ENCODE results near the gene WIPF3. TPM values are rescaled to one million over a fixed set of nuclear protein-coding genes. Genes with fewer than 3 reads are reported as not detected.
A peak's percentile ranks its signal among the peaks of the same experiment; 100 is the strongest.

Gene WIPF3
- total RNA-seq, 1 experiment from 2014 or later: 2.0 TPM

- CTCF ChIA-PET: no interaction called here
- in situ Hi-C loops (cut with HindIII; ENCODE audit: low pct_unique_long_range_greater_than_20kb, low sequenced_read_pairs) (no loop called here), intact Hi-C loops (cut with micrococcal nuclease; ENCODE audit: unreplicated experiment) (no loop called here)
- Histone ChIP-seq H3K36me3 (ENCODE audit: control insufficient read depth, insufficient read depth, low read length) (peaks cover 22% of the 10 kb centered on the region), H3K9me3 (ENCODE audit: control insufficient read depth, insufficient read depth, low read depth, low read length) (no peaks in the 10 kb centered on the region), H3K27me3 (ENCODE audit: control insufficient read depth, insufficient read depth, low read length) (no peaks in the 10 kb centered on the region), H3K4me1 (ENCODE audit: control insufficient read depth, insufficient read depth, low read length) (no peaks in the 10 kb centered on the region), H3K4me3 (ENCODE audit: low read depth in 2 of 2, low read length in 2 of 2) (no peak overlapping the region), H3K27ac (ENCODE audit: low read length) (no peak overlapping the region)
- POLR2A ChIA-PET: no interaction called here
- no TSS peak for BruUV-seq (replicated peaks)
- DNase-seq (ENCODE audit: low read depth, low spot score) (no peak), ATAC-seq (no peak)
- no peak for TF ChIP-seq REST (IDR thresholded peaks at IDR 0.05; ENCODE audit: insufficient read depth in 1 of 2, low read depth in 2 of 2, low read length in 1 of 2)
Measured at GRCh38 chr7:29935111-29935510, 128.8 kb downstream of the WIPF3 start.

GRCh38 chr7:29937132-29937531 is 130.8 kb downstream of the WIPF3 start:
- Histone ChIP-seq H3K9me3 (ENCODE audit: control insufficient read depth, insufficient read depth, low read depth, low read length) (no peaks in the 10 kb centered on the region), H3K4me1 (ENCODE audit: control insufficient read depth, insufficient read depth, low read length) (no peaks in the 10 kb centered on the region), H3K4me3 (ENCODE audit: low read depth in 2 of 2, low read length in 2 of 2) (no peak overlapping the region), H3K27me3 (ENCODE audit: control insufficient read depth, insufficient read depth, low read length) (no peaks in the 10 kb centered on the region), H3K36me3 (ENCODE audit: control insufficient read depth, insufficient read depth, low read length) (peaks cover 28% of the 10 kb centered on the region), H3K27ac (ENCODE audit: low read length) (no peak overlapping the region)
- peak; percentile 69; the same call in 1 of the 2 replicates for ATAC-seq
- no peak for DNase-seq (ENCODE audit: low read depth, low spot score)
- CTCF ChIA-PET: no interaction called here
- POLR2A ChIA-PET: no interaction called here
- BruUV-seq (replicated peaks): no TSS peak
- in situ Hi-C loops (cut with HindIII; ENCODE audit: low pct_unique_long_range_greater_than_20kb, low sequenced_read_pairs): no loop called here
- intact Hi-C loops (cut with micrococcal nuclease; ENCODE audit: unreplicated experiment): no loop called here
- TF ChIP-seq CTCF (IDR thresholded peaks at IDR 0.05): no peak
- no peak for TF ChIP-seq POLR2AphosphoS5 (IDR thresholded peaks at IDR 0.05; ENCODE audit: low read depth, low read length)
- TF ChIP-seq SIN3A (IDR thresholded peaks at IDR 0.05; ENCODE audit: borderline replicate concordance, insufficient read depth, low read depth, low read length): no peak
- TF ChIP-seq REST (IDR thresholded peaks at IDR 0.05; ENCODE audit: insufficient read depth in 1 of 2, low read depth in 2 of 2, low read length in 1 of 2): no peak
- no peak for TF ChIP-seq TCF7L2 (IDR thresholded peaks at IDR 0.05; ENCODE audit: low read depth, low read length)
